K562 (cell line): ENCODE results near the gene DNAJB11. TPM values are rescaled to one million over a fixed set of nuclear protein-coding genes. Genes with fewer than 3 reads are reported as not detected.
A peak's percentile ranks its signal among the peaks of the same experiment; 100 is the strongest.

Source experiments
- BRCA1 ChIP-seq, 2 experiments: fragments of 450-650 bp in 1 of 2; sonication (generic) in 1 of 2; formaldehyde crosslinking in 1 of 2; IDR thresholded peaks; 2 replicates each; pipeline versions ENCODE4 v1.5.0 to v1.6.1; 2017 to 2020; ENCODE audit warnings: mild to moderate bottlenecking in 1 of 2, missing genetic modification reagents in 1 of 2
- CREM ChIP-seq: IDR thresholded peaks from 2 replicates; pipeline ENCODE4 v1.6.1; 2014; ENCODE audit warnings: antibody characterized with exemption, low read depth
- DLX4 ChIP-seq: fragments of 250-450 bp; sonication (Bioruptor Pico); IDR thresholded peaks from 2 replicates; pipeline ENCODE4 v1.6.1; 2021; ENCODE audit warnings: mild to moderate bottlenecking
- HINFP ChIP-seq: fragments of 450-650 bp; conservative IDR thresholded peaks from 2 replicates; pipeline ENCODE4 v1.6.1; 2016; ENCODE audit warnings: missing genetic modification characterization, low read depth, mild to moderate bottlenecking, control low read depth, missing compliant biosample characterization
- JUN ChIP-seq, 2 experiments: sonication (generic) in 1 of 2; formaldehyde crosslinking in 1 of 2; IDR thresholded peaks; 2 replicates each; pipeline versions ENCODE4 v1.6.1 to v1.8.0; 2012 to 2022; ENCODE audit warnings: borderline replicate concordance in 2 of 2, mild to moderate bottlenecking in 2 of 2, improper control_type of control experiment in 1 of 2, low read depth in 1 of 2, low read length in 1 of 2, missing genetic modification reagents in 1 of 2
- MCM2 ChIP-seq: fragments of 450-650 bp; IDR thresholded peaks from 2 replicates; pipeline ENCODE4 v1.6.1; 2017; ENCODE audit warnings: low read depth, mild to moderate bottlenecking
- NBN ChIP-seq: fragments of 450-650 bp; IDR thresholded peaks from 2 replicates; pipeline ENCODE4 v1.6.1; 2016; ENCODE audit warnings: low read depth, mild to moderate bottlenecking
- RBM14 ChIP-seq: fragments of 200-400 bp; formaldehyde crosslinking; IDR thresholded peaks from 2 replicates; pipeline ENCODE4 v1.6.1; 2018; ENCODE audit warnings: low read depth, mild to moderate bottlenecking, low read length, moderate library complexity, borderline replicate concordance; ENCODE audit not compliant: insufficient read depth
- RCOR1 ChIP-seq, 2 experiments: IDR thresholded peaks; 2 replicates each; pipeline ENCODE4 v1.6.1; 2012; ENCODE audit warnings: low read depth in 2 of 2, low read length in 2 of 2, borderline replicate concordance in 1 of 2, improper control_type of control experiment in 1 of 2
- RUNX1 ChIP-seq: sonication (generic); IDR thresholded peaks from 2 replicates; pipeline ENCODE4 v1.6.1; 2016; ENCODE audit warnings: antibody characterized with exemption, low read depth
- SMARCA5 ChIP-seq: fragments of 450-650 bp; IDR thresholded peaks from 2 replicates; pipeline ENCODE4 v1.6.1; 2016
- SNAPC5 ChIP-seq: fragments of 250-450 bp; sonication (Bioruptor Pico); IDR thresholded peaks from 2 replicates; pipeline ENCODE4 v1.8.0; 2021; ENCODE audit warnings: moderate library complexity, mild to moderate bottlenecking, inconsistent platforms
- SNIP1 ChIP-seq: fragments of 450-650 bp; IDR thresholded peaks from 2 replicates; pipeline ENCODE4 v1.7.1; 2017; ENCODE audit warnings: low read depth, mild to moderate bottlenecking
- SOX6 ChIP-seq: fragments of 450-650 bp; IDR thresholded peaks from 2 replicates; pipeline ENCODE4 v1.6.1; 2014; ENCODE audit warnings: mild to moderate bottlenecking
- SP2 ChIP-seq: IDR thresholded peaks from 2 replicates; pipeline ENCODE4 v1.6.1; 2011; ENCODE audit warnings: mild to moderate bottlenecking, low read depth, low read length, moderate library complexity; ENCODE audit not compliant: poor library complexity, severe bottlenecking; ENCODE audit errors: extremely low read depth
- XRCC5 ChIP-seq: fragments of 200-400 bp; formaldehyde crosslinking; IDR thresholded peaks from 2 replicates; pipeline ENCODE4 v1.6.1; 2017; ENCODE audit warnings: low read depth, mild to moderate bottlenecking, low read length
- ZNF282 ChIP-seq: sonication (generic); formaldehyde crosslinking; IDR thresholded peaks from 2 replicates; pipeline ENCODE4 v1.8.1; 2023; ENCODE audit warnings: missing genetic modification reagents
- ZNF592 ChIP-seq: fragments of 450-650 bp; IDR thresholded peaks from 2 replicates; pipeline ENCODE4 v1.6.1; 2017; ENCODE audit warnings: antibody characterized with exemption, mild to moderate bottlenecking
- ZNF696 ChIP-seq: fragments of 250-450 bp; sonication (Bioruptor Pico); conservative IDR thresholded peaks from 2 replicates; pipeline ENCODE4 v1.4.0; 2020; ENCODE audit warnings: mild to moderate bottlenecking, moderate library complexity
- ZNF830 ChIP-seq: fragments of 250-450 bp; sonication (Bioruptor Pico); IDR thresholded peaks from 2 replicates; pipeline ENCODE4 v1.5.0; 2021; ENCODE audit warnings: mild to moderate bottlenecking
- polyA plus RNA-seq, 8 experiments: library from polyadenylated mRNA; depleted of rRNA in 4 of 8; stranded (reverse) in 5 of 8; unstranded in 3 of 8; fragments of >200 nt; fragmentation: Nextera tagmentation in 2 of 8; fragmentation: Illumina TruSeq in 1 of 8; extraction: Ambion mirVana in 2 of 8; extraction: Trizol in 1 of 8; gene quantifications; 2 replicates each; pipeline versions ENCODE4 v1.2.1 to v1.2.3, GENCODE V29; 2011 to 2014; ENCODE audit warnings: inconsistent platforms in 1 of 8, missing spikeins in 1 of 8
- total RNA-seq, 7 experiments: library from RNA; depleted of rRNA in 6 of 7; stranded (reverse); fragments of >200 nt in 6 of 7; fragmentation: Illumina TruSeq in 2 of 7; extraction: Trizol in 2 of 7; gene quantifications; 2 replicates each; pipeline versions ENCODE4 v1.2.1 to v1.2.3, GENCODE V29; 2011 to 2021; ENCODE audit warnings: low replicate concordance in 1 of 7

Gene DNAJB11
- total and polyA plus RNA-seq, 9 of the 15 experiments (the other 6 are each of a cell fraction or from before 2014, with no cell fraction given), result 14.8 to 74.7 (median 63.8) TPM

GRCh38 chr3:186617036-186617946, 46.8 kb downstream of the DNAJB11 start (continued):
- TF ChIP-seq RBM14 (no peak), NBN (0 out of 2 replicates have a peak, but pooled peaks have one; percentile 18), ZNF282 (CRISPR knock-in tag) (no peak), MCM2 (no peak), HINFP (no peak), ZNF696 (CRISPR knock-in tag) (no peak), BRCA1 (IDR thresholded peaks at IDR 0.05) (no peak), BRCA1 (CRISPR knock-in tag; IDR thresholded peaks at IDR 0.05) (no peak), RCOR1 (IDR thresholded peaks at IDR 0.05; ENCODE audit: borderline replicate concordance in 1 of 2, low read depth in 2 of 2, low read length in 2 of 2) (0 out of 4 replicates have a peak, but pooled peaks of 1 of the 2 experiments have one; percentile 29), CREM (peak; percentile 66), ZNF830 (no peak), RUNX1 (no peak), ZNF592 (no peak), SNAPC5 (CRISPR knock-in tag) (no peak), SP2 (no peak), DLX4 (CRISPR knock-in tag) (no peak), JUN (IDR thresholded peaks at IDR 0.05; ENCODE audit: borderline replicate concordance, low read depth, low read length) (0 out of 2 replicates have a peak, but pooled peaks have one; percentile 28), JUN (CRISPR knock-in tag; IDR thresholded peaks at IDR 0.05; ENCODE audit: borderline replicate concordance) (no peak), SNIP1 (no peak), XRCC5 (0 out of 2 replicates have a peak, but pooled peaks have one; percentile 49), SMARCA5 (no peak), SOX6 (no peak)
